Gastroesophageal sphincter (tissue), 3 donors: ENCODE results near the gene NFKBIZ.

ENCODE experiments used
- EP300 ChIP-seq: sonication (generic); formaldehyde crosslinking; IDR thresholded peaks from one replicate; pipeline ENCODE4 v1.6.1; 2017; ENCODE audit warnings: antibody characterized with exemption, mild to moderate bottlenecking
- POLR2A ChIP-seq, 2 donors: fragments of 450-650 bp; IDR thresholded peaks; one replicate each; pipeline ENCODE4 v1.6.1; 2017; ENCODE audit warnings: antibody characterized with exemption in 2 of 2, mild to moderate bottlenecking in 2 of 2, moderate library complexity in 1 of 2
- TF ChIP-seq, protein P1 (sequence below), 4 experiments: fragments of 200-600 bp in 2 of 4; fragments of 450-650 bp in 2 of 4; sonication (generic) in 1 of 4; IDR thresholded peaks; one replicate each; pipeline ENCODE4 v1.5.1; 2017 to 2019; ENCODE audit warnings: antibody characterized with exemption in 4 of 4, mild to moderate bottlenecking in 2 of 4, moderate library complexity in 2 of 4

GRCh38 chr3:101858464-101859030 is 9.2 kb downstream of the NFKBIZ start:
- TF ChIP-seq, protein P1, sequence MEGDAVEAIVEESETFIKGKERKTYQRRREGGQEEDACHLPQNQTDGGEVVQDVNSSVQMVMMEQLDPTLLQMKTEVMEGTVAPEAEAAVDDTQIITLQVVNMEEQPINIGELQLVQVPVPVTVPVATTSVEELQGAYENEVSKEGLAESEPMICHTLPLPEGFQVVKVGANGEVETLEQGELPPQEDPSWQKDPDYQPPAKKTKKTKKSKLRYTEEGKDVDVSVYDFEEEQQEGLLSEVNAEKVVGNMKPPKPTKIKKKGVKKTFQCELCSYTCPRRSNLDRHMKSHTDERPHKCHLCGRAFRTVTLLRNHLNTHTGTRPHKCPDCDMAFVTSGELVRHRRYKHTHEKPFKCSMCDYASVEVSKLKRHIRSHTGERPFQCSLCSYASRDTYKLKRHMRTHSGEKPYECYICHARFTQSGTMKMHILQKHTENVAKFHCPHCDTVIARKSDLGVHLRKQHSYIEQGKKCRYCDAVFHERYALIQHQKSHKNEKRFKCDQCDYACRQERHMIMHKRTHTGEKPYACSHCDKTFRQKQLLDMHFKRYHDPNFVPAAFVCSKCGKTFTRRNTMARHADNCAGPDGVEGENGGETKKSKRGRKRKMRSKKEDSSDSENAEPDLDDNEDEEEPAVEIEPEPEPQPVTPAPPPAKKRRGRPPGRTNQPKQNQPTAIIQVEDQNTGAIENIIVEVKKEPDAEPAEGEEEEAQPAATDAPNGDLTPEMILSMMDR (IDR thresholded peaks at IDR 0.05): no peak
- TF ChIP-seq EP300: no peak
- no peak for TF ChIP-seq POLR2A (IDR thresholded peaks at IDR 0.05)
